ENCODE measurements around the gene MOGAT3.

Gene MOGAT3

DNA sequence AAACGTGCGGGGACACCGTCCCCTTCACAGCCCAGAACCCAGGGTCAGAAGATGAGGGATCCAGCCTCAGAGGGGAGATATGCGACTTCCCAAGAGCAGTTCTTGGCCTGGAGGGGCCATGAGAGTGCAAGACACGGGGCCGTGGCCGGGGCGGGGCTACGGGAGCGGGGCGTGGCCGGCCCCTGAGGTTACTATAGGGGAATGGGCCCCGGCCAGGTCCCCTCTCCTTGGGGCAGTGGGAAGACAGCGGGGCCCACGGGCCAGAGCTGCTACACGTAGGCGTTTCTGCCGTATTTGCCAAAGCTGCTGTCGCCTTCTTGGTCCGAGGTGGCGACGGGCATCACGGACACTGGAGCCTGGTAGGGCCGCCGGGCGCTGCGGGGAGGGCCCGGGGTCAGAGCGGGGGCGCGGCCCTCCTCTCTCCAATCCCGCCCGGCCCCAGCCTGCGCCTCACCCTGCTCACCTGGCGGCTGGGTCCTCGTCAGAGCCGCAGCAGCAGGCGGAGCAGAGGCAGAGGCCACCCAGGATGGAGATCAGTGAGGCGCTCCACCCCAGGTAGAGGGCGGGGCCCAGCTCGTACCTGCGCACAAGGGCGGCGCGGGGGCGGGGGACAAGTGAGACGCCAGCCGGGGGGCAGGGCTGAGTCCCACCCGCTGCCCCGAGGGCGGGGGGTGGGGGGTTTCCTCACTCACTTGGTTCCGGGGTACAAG is 31.5 kb upstream of the MOGAT3 start:
- no peak for DNase-seq

DNA sequence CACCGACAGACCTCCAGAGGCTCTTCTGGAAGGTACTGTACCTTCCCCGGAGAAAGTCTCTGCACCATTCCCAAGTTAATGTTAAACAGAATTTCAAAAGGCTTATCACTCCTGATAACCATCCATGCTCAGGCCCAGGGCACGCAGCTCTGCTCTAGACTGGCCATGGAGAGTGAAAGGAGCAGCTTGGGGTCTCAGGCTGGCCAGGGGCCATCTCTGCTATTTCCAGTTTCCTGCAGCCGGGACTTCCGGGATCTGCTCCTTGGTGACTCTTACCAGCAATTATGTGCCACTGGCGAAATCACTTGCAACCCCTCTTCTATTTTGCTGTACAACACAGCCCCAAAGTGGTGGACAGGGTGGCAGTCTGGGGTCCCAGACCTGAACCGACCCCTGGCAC is 30.8 kb upstream of the MOGAT3 start:
- no peak for DNase-seq

DNA sequence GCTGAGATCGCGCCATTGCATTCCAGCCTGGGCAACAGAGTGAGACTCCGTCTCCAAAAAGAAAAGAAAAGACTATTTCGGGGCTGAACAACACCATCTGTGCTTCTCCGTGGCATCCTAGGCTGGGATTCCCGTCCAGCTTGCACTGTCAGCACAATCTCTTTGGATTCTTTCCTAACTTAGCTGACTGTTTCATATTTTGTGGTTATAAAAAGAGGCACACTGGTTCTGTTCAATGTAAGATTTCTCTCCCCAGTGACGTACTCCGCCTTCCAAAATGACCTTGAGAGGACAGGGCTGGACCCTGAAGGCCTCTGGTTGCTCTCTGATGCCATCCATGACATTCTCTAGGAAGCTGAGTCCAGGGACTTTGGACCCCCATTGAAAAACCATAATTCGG is 25.9 kb upstream of the MOGAT3 start:
- DNase-seq: no peak

DNA sequence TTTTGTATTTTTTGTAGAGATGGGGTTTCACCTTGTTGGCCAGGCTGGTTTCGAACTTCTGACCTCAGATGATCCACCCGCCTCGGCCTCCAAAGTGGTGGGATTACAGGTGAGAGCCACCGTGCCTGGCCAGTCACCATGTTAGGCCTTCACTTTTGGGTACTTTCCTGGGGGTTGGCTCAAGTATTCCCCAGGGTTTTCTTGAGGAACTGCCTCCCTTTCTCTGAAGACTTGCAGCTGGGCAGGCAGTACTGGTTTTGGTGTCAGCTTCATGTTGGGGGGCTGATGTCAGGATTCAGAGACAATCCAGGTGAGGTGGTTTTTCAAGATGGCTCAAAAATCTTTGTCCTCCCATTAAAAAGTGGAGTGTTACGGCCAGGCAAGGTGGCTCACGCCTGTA is 24.8 kb upstream of the MOGAT3 start:
- DNase-seq: no peak

GRCh38 chr7:101223528-101223927 is 22.7 kb upstream of the MOGAT3 start:
- no peak for DNase-seq

DNA sequence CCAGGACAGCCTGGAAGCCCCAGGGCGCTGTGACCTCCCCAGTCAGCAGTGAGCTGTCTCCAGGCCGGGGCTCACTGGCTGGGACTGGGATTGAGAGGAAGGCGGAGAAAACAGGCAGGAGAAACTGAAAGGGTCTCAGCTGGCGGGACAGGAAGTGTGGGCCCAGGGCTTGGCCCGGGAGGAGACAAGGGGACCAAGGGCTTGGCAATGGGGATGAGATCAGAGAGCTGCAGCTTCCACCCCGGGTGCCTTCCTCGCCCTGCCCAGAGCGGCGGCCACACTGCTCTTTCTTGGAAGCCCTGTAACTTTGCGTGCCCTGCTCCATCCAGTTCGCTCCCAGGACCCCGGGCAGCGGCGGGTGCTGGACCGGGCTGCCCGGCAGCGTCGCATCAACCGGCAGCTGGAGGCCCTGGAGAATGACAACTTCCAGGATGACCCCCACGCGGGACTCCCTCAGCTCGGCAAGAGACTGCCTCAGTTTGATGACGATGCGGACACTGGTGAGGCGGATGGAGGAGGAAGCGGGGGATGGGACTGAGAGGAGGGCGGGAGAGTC is 21.5 kb upstream of the MOGAT3 start:
- DNase-seq: no peak

- DNase-seq: no peak
Measured at GRCh38 chr7:101220295-101220694, 19.5 kb upstream of the MOGAT3 start.

DNA sequence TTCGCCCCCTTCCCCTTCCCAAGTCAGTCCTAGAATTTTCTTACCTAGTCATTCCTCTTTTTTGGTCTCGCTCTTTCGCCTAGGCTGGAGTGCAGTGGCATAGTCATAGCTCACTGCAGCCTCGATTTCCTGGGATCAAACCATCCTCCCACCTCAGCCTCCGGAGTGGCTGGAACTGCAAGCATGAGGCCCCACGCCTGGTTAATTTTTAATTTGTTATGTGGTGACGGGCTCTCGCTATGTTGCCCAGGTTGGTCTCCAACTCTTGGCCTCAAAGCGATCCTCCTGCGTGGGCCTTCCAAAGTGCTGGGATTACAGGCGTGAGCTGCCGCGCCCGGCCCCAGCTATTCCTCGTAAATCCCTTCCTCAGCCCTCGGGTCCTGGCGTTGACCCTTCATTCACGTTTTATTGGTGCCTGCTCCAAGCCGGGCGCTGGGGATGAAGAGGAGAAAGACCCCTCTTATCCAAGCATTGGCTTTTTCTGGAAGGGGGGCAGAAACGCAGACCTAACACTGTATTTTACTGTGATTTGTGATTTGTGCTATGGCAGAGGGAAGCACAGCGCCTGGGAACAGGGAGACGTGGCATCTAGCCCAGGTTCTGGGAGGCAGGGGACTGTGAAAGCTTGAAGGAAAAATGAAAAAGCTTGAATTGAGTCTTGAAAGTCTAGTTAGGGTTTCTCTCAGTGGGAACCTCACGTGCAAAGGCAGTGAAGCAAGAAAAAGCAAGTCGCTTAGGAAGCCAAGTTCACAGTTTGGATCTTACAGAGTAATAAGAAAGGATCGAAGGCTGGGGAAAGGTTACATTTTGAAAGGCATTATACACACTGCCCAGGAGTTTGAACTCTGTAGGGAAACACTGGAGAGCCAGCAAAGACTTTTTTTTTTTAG is 17.6 kb upstream of the MOGAT3 start:
- no peak for DNase-seq

DNA sequence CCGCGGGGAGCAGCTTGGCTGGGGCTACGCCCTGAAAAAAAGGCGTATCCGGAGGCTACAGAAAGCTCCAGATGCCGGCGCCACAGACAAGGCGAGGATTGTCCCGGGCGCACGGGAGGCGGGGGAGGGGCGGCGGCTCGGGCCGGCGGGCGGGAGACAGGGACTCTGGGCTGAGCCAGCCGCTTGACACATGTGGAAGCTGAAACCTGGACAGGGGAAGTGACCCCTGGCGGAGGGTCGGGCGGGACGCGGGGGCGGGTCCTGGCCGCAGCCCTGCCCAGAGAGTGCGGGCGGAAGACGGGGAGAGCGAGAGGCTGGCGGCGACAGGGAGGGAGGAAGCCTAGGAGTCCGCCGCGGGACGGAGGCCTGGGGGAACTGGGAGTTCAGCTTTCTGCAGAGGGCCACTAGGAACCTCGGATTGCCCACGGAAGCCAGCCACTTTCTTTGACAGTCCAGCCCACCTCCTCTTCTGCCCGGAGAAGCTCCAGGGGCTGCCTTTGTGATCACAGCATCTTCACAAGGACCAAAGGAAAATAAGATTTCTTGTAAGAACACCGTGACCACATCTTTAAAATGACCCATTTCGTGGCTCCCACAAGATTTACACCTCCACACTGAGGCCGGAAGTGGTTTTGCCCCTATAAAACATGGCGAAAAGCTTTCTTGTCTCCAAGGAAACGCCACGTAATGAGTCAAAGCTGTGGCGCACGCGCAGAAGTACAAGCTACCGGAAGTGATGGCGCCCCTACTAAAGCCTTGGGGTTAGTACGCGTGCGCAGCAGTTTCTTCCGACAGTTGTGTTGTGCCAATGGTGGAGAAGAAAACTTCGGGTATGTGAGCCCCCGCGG is 16.8 kb upstream of the MOGAT3 start, which contains the start of the genes PLOD3 and ZNHIT1:
TSS of gene PLOD3 (minus strand) at position 194 of the 848 bp plus-strand sequence. CDS start 307 bp downstream, outside the sequence.
TSS of gene ZNHIT1 (plus strand) at position 778 of the 848 bp plus-strand sequence. CDS start at position 809, 31 bp downstream.
- DNase-seq: peak; percentile 92 to 94

DNA sequence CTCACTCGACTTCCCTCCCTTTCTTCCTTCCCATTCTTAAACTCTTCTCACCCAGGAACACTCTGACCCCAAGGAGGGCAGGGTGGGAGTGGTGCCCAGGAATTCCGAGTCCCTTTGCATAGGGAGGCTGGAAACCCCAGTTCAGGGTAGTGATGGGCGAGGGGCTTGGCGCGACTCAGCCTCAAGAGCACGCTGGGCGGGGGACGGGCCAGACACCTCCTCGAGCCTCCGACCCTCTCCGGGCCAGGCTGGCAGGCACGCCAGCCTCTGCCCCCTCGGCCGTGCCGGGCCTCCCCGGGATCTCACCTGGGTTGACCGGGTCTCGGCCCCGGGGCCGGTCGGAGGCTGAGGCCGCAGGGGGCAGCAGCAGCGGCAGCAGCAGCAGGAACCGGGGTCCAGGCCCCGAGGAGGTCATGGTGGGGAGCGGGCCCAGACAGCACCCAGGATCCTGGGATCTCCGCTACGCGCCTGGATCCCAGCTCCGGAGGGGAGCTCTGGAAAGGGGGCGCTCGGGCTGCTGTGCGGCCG is 16.1 kb upstream of the MOGAT3 start:
- DNase-seq: no peak

- DNase-seq: no peak
Measured at GRCh38 chr7:101216001-101216859, 15.4 kb upstream of the MOGAT3 start.

DNA sequence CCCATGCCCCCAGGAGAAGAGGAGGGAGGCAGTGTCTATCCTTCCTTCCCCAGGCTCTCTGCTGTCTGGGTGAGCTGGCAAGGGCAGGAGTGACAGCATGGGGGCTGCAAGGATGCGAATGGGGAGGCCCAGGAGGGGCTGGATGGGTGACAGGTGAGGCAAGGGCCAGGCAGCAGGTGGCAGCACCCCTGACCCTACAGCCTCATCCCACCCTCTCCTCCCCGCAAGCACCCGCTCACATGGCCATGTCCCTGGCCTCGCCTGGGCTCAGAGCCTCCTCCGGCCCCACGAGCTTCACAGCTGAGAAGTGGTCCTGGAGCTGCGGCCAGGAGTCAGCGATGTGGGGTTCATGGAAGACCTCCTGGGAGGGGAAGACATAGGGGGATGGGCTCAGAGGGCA is 11.2 kb upstream of the MOGAT3 start:
- no peak for DNase-seq

DNA sequence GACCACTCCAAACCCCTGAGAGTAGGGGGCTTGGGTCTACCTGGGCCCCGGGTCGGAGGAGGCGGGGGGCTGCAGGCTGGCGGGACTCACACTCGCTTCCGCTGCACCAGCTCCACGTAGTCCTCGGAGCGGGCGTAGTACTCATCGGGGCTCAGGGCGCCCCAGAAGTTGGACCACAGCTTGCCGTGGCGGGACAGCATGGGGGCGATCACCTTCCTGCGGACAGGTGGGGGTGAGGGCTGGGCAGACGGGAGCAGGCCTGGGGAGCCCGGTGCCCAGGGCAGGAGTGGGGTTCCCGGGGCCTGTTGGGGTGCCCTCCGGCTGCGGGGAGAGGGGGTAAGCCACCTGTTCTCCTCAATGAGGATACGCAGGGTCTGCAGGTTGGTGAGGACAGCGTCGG is 10.7 kb upstream of the MOGAT3 start:
- no peak for DNase-seq

DNA sequence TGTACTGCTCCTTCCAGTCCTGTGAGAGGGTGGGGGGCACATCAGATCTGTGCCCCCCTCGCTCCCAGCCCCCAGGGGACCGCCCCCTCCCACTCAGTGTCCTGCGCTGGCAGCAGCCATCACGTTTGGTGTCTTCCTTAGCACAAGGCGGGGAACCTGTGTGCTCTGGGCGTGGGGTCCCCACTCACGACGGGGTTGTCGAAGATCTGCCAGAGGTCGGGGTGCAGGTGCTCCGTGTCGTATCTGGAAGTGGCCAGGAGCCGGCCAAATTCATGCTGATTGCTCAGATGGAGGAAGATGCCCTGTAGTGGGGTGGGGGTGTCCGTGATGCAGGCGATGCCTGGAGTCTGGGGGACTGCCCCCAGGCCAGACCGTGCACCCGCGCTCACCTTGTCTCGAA is 9.3 kb upstream of the MOGAT3 start:
- no peak for DNase-seq

DNA sequence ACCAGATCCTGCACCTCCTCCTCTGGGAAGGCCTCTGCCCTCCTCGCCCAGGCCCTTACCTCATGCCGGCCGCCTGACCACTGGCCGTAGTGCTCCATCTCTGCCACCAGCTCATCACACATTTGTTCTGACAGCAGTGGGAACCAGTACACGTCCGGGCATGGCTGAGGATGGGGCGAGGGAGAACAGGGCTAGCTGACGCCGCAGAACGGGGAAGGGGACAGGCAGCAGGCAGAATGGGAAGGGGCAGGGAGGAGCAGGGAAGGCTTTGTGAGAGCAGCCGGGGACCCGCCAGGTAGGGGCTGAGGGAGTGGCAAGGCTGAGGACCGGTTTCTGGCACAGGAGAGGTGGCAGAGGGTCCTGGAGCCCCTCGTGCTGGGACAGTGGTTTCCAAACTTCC is 8.0 kb upstream of the MOGAT3 start:
- no peak for DNase-seq

GRCh38 chr7:101207459-101207858 is 6.6 kb upstream of the MOGAT3 start:
- no peak for DNase-seq

DNA sequence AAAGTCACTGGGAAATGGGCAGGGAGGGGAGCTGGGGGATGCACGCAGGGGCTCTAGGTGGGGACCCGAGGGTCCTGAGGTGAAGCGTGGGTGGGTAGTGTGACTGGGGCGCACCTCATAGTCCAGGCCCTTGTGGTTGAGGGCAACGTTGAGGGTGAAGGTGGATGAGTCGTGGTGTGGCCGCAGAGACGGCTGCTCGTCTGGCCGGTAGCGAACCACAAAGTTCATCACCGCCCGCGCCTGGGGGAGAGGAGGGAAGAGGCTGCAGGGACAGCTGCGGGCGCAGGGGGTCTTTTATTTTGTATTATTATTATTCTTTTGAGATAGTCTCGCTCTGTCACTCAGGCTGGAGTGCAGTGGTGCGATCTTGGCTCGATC is 5.8 kb upstream of the MOGAT3 start:
- DNase-seq: no peak

DNA sequence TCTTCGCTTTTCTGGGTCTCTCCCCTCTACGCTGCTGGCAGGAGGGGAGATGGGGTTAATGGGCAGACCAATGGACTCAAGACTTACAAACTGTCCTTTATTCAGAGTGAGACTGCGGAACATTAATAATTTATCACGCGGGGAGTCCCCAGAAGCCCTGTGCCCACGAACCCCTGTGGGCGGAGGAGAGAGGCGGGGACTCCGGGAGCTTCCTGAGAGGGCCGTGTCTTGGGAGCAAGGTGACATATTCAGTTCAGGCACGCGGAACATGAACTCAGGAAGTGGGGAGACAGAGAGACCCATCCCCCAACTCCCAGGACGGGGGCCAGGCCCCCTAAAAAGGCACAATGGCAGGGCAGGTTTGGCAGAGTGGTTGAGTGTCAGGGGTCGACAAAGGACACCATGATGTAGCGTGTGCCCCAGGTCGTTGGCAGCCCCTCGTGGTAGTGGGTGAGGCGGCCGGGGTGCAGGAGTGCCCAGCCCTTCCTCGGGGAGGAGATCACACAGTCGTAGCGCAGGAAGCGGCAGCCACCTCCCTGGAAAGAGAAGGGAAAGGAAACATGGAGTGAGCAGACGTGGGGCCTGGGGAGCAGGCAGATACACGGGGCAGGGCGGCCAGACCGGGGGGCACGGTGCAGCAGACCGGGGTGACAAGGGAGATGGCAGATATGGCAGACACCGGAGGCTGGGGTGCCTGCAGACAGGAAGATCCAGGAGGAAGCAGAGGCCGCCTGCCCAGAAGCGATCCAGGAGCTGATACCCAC is 5.2 kb upstream of the MOGAT3 start:
- DNase-seq: no peak

- peak in 1 of 2 experiments; percentile 36 for DNase-seq
Measured at GRCh38 chr7:101203740-101204738, 3.2 kb upstream of the MOGAT3 start.

GRCh38 chr7:101202603-101202918 is 1.7 kb upstream of the MOGAT3 start:
- no peak for DNase-seq

Measured in stimulated activated CD4-positive, alpha-beta T cell treated with anti-CD3 and anti-CD28 coated beads, Interleukin-4, amount 100 ng/mL, for 4 hours (primary cell).